PC-9 (cell line): Measurements from ENCODE around the gene NEK4.

Source experiments
- CTCF ChIP-seq: fragments of 200-600 bp; sonication (generic); conservative IDR thresholded peaks from 2 replicates; pipeline ENCODE4 v1.6.1; 2017; ENCODE audit warnings: mixed run types, antibody characterized with exemption, mild to moderate bottlenecking, moderate library complexity
- EZH2 ChIP-seq: fragments of 200-600 bp; sonication (generic); IDR thresholded peaks from 2 replicates; pipeline ENCODE4 v1.8.0; 2017; ENCODE audit warnings: antibody characterized with exemption, low read depth

GRCh38 chr3:52816654-52817053 lies 45.9 kb upstream of the NEK4 start:
- TF ChIP-seq CTCF, result no peak
- no peak for TF ChIP-seq EZH2
